HG02571 (cell line): ENCODE data around the gene GOLPH3.
"Not testable (repeated sequence)": the region's sequence is repeated elsewhere in the genome, so short reads cannot be mapped to it uniquely, and the experiment has no call there.

Experiments
- ATAC-seq: cut with Tn5 transposase; IDR thresholded peaks from one replicate; pipeline ENCODE4 v1.9.1; 2021; ENCODE audit warnings: mild to moderate bottlenecking, moderate library complexity; ENCODE audit not compliant: unreplicated experiment

The GOLPH3 gene

GRCh38 chr5:32138839-32139493, 35.2 kb downstream of the GOLPH3 start:
- no peak for ATAC-seq

GRCh38 chr5:32136342-32136741, 37.8 kb downstream of the GOLPH3 start:
- ATAC-seq, result no peak

GRCh38 chr5:32135086-32135485, 39.0 kb downstream of the GOLPH3 start:
- no peak for ATAC-seq

DNA sequence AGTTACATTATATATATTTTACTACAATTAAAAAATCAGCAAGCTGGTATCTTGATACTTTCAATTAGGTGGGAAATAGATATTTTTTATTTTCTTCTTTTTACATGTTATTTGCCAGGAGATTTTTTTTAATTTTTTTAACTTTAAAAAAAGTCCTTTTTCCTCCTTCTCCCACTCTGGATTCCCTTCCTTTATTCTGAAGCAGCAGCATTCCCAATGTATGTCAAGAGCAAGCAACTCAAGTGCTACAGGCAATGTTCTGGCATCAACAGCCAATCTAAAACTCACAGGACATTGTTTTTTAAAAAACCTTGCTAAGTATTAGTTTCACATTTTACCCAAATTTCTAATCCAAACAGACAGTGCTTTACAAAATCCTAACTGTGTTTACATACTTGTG, 41.4 kb downstream of the GOLPH3 start:
- no peak for ATAC-seq

DNA sequence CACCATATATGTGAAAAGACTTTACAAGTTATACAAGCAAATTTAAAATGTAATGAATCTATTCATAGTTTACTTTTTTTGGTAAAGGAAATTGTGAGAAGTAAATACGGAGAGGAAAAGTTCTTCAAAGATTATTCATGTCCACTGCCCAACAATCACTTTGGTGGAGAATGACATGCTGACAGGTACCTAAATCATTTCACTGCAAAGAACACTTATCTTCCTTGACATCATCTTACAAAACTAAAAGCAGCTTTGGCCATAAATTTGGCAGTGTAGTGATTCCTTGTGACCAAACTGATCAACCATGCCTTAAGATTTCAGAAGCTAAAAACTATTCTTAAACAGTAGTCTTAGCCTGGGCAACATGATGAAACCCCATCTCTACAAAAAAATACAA, 42.5 kb downstream of the GOLPH3 start:
- ATAC-seq, result no peak

- no peak for ATAC-seq
These were observed 43.3 kb downstream of the GOLPH3 start for GRCh38 chr5:32130865-32131264.

DNA sequence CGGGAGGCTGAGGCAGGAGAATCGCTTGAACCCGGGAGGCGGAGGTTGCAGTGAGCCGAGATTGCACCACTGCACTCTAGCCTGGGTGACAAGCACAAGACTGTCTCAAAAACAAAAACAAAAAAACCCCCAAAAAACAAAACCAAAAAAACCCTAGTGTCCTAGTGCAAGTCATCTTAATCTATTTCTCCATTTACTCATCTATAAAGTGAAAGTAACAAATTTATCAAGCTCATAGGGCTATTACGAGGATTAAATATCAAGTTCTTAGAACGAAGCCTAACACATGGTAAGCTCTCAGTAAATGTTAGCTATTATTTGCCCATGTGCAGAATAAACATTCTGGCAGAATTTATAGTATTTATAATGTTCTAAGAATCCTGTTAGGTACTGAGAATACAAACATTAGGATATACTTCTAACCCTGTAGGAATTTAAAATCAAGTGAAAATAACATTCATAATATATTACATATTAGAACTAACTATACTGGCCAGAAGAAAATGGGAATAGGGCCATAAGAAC, 45.0 kb downstream of the GOLPH3 start:
- no peak for ATAC-seq

DNA sequence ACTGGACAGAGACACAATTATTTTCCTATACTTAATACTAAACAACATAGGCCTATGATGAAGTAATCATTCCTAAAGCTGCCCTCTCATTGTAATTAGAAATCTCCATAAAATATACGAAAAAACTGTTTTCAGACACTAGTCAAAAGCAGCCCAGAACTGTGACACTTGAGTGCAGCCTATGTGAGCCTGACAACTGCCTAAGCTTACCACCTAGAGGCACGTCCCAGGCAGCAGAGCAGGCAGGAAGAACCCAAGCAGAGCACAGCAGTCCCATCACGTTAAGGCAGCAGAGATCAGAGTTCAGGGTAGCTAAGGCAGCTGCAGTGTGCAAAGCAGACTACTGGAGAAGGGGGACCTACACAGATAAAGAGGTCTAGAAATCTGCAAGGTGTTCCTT, 46.4 kb downstream of the GOLPH3 start:
- no peak for ATAC-seq

- ATAC-seq, result no peak
These were observed 47.4 kb downstream of the GOLPH3 start for GRCh38 chr5:32126691-32127090.

GRCh38 chr5:32123889-32124676, 50.0 kb downstream of the GOLPH3 start:
- ATAC-seq, result no peak

- ATAC-seq, result no peak
These were observed 50.9 kb downstream of the GOLPH3 start for GRCh38 chr5:32123058-32123805.

DNA sequence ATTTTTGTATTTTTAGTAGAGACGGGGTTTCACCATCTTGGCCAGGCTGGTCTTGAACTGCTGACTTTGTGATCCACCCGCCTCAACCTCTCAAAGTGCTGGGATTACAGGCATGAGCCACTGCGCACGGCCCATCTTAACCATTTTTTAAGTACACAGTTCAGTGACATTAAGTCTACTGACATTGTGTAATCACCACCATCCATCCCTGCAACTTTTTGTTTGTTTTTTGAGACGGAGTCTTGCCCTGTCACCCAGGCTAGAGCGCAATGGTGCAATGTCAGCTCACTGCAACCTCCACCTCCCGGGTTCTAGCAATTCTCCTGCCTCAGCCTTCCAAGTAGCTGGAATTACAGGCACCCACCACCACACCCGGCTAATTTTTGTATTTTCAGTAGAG, 55.2 kb downstream of the GOLPH3 start:
- not testable (repeated sequence) for ATAC-seq

DNA sequence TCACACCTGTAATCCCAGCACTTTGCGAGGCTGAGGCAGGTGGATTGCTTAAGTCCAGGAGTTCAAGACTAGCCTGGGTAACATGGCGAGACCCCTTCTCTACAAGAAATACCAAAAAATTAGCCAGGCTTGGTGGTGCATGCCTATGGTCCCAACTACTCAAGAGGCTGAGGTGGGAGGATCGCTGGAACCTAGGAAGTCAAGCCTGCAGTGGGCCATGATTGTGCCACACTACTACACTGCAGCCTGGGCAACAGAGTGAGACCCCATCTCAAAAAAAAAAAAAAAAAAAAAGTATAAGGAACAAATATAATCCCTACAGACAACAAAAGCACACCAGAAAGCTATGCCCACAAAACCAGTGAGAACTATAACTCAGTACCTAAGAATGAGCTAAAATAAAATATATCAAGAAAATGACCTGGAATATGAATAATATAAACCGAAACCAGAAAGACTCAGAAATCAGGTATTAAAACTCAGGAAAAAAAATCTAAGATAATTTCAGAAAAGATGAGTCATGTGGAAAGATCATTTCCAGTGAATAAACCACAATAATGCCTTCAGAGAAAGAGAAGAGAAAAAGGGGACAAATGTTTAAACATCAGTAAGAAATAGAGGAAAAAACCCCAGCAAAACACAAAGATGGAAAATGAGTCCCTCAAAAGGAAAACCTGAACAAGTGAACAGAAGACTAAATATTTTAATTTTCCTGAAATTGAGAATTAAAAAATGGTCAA, 57.4 kb downstream of the GOLPH3 start:
- ATAC-seq, result no peak

DNA sequence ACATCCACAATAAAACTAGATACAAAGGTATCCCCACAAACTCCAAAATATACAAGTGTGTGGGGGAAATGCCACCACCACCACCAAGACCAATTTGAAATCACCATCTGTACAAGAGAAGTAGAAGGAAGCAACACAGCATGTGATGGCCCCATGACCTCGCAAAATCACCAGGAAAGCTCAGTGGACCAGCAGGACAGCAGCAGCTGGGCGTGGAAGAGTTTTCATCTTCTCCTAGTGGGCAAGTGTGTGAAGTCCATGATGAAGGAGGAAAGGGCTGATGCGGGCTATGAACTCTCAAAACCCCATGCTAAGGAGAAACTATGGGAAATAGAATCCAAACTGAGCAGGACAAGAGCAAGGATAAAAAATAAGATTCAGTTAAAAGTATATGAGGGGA, 58.1 kb downstream of the GOLPH3 start:
- no peak for ATAC-seq

GRCh38 chr5:32110111-32110696, 63.9 kb downstream of the GOLPH3 start:
- ATAC-seq, result no peak

GRCh38 chr5:32109236-32109635, 64.9 kb downstream of the GOLPH3 start:
- no peak for ATAC-seq

DNA sequence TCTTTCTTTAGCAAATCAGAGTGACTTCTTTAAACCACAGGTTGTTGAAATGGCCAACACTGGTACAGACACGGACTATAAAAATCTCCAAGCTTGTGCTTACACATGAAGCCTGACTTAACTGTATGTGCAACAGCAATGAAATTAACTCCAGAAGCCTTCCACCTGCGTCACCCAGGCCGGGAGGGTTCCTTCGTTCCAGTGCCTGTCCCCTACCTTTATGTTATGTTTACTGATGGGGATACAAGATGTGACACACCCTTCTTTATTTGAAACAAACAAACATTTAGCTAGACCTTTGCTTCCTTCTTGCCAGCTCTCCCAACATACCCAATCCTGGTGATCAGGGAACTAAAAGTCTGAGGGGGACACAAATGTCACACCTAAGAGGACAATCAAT, 66.0 kb downstream of the GOLPH3 start:
- ATAC-seq, result no peak

DNA sequence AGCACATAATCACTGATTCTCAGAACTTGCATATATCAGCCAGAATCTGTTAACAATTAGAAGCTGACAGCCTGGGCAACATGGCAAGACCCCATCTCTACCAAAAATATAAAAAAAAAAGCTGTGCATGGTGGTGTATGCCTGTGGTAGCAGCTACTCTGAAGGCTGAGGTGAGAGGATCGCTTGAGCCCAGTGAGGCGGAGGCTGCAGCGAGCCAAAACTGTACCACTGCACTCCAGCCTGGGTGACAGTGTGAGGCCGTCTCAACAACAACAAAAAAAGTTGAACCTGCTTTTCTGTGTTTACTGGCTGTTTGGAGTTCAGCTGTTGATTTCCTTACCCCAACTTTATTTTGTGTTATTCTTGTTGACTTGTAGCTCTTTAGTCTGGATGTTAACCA, 66.8 kb downstream of the GOLPH3 start:
- no peak for ATAC-seq

DNA sequence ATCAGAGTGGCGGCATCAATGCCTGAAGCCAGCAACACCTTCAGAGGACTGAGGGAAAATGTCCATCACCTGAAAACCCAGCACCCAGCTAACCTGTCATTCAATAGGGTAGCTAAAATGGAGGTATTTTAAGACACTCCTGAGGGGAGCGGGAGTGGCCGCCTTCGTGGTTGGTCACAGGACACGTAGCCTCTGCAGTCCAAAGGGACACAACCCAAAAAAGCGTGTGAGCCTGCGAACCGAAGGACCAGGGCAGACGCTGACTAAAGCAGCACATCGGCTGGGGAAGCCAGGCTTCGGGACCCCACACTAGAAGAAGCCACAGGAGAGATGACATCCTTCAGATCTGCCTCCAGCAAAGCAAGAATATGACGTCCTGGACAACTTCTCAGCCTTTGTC, 70.6 kb downstream of the GOLPH3 start:
- ATAC-seq, result no peak

DNA sequence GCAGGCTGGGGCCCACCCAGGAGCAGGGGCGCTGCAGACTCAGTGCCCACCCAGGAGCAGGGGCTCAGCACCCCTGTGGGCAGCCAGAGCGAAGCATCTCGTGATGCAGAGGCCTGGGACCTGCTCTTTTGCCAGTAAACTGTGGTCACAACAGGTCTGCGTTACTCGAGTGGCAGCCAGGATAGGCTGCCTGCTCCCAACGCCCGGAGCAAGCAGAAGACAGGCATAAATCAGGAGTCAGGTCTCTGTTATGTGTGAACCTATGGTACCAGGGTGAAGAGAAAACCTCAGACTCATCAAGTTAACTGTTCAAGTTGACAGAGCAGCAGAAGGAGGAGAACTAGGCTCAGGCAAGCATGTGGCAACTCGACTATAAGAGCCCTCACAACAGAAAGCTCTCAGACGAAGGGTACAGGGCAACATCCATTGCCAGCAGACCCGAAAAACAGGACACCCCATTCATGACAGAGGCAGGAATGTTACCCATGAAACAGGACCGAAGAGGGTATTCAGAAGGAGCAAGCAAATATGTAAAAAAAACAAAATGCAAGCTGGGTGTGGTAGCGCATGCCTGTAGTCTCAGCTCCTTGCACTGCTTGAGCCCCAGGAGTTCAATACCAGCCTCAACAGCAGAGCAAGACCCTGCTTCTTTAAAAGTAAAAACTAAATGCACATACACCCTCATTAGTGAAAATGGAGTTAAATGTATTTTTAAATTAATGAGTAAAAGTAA, 71.7 kb downstream of the GOLPH3 start:
- no peak for ATAC-seq
